OCI-LY1 (cell line): ENCODE measurements around the gene SNX5.

Source experiments
- H2AFZ ChIP-seq: fragments of 200-600 bp; sonication (generic), shearing (Covaris generic); 2 replicates; pipeline ENCODE4 v1.6.0; 2014; ENCODE audit warnings: antibody characterized with exemption, mild to moderate bottlenecking, low read length
- H3F3A ChIP-seq: fragments of 200-600 bp; sonication (generic), shearing (Covaris generic); 2 replicates; pipeline ENCODE4 v1.6.0; 2014; ENCODE audit warnings: mild to moderate bottlenecking, antibody characterized with exemption, low read length, moderate library complexity; ENCODE audit not compliant: insufficient read depth
- H3K27ac ChIP-seq: fragments of 200-600 bp; sonication (generic); 2 replicates; pipeline ENCODE4 v1.5.1; 2014; ENCODE audit warnings: low read length, mixed run types, mild to moderate bottlenecking, low read depth; ENCODE audit not compliant: poor library complexity, severe bottlenecking
- H3K27me3 ChIP-seq: fragments of 200-600 bp; sonication (generic); 2 replicates; pipeline ENCODE4 v1.6.0; 2014; ENCODE audit warnings: antibody characterized with exemption, mild to moderate bottlenecking, low read length, moderate library complexity; ENCODE audit not compliant: insufficient read depth
- H3K36me3 ChIP-seq: fragments of 200-600 bp; sonication (generic); 2 replicates; pipeline ENCODE4 v1.6.1; 2014; ENCODE audit warnings: mild to moderate bottlenecking, antibody characterized with exemption, low read length, moderate library complexity, mixed read lengths; ENCODE audit not compliant: insufficient read depth
- H3K4me1 ChIP-seq: fragments of 200-600 bp; sonication (generic); 2 replicates; pipeline ENCODE4 v1.5.1; 2014; ENCODE audit warnings: mild to moderate bottlenecking, low read length, moderate library complexity; ENCODE audit not compliant: insufficient read depth, severe bottlenecking
- H3K4me2 ChIP-seq: fragments of 200-600 bp; sonication (generic), shearing (Covaris generic); 2 replicates; pipeline ENCODE4 v1.6.1; 2014; ENCODE audit warnings: low read length
- H3K4me3 ChIP-seq: fragments of 200-600 bp; sonication (generic); 2 replicates; pipeline ENCODE4 v1.5.1; 2014; ENCODE audit warnings: low read length, low read depth, mild to moderate bottlenecking, mixed read lengths; ENCODE audit not compliant: poor library complexity, severe bottlenecking
- H3K79me2 ChIP-seq: fragments of 200-600 bp; shearing (Covaris generic); 2 replicates; pipeline ENCODE4 v1.6.1; 2016; ENCODE audit warnings: mixed run types, low read length, mixed read lengths; ENCODE audit not compliant: insufficient read depth
- H3K9ac ChIP-seq: fragments of 200-600 bp; sonication (generic), shearing (Covaris generic); 2 replicates; pipeline ENCODE4 v1.6.1; 2014; ENCODE audit warnings: mild to moderate bottlenecking, low read length, mixed read lengths
- H3K9me2 ChIP-seq: fragments of 200-600 bp; sonication (generic), shearing (Covaris generic); 2 replicates; pipeline ENCODE4 v1.6.1; 2014; ENCODE audit warnings: low read depth, mild to moderate bottlenecking, low read length, mixed read lengths
- H3K9me3 ChIP-seq: fragments of 200-600 bp; shearing (Covaris generic); 2 replicates; pipeline ENCODE4 v1.6.1; 2014; ENCODE audit warnings: low read length, mixed read lengths
- H4K20me1 ChIP-seq: fragments of 200-600 bp; sonication (generic), shearing (Covaris generic); 2 replicates; pipeline ENCODE4 v1.6.0; 2016; ENCODE audit warnings: mild to moderate bottlenecking, low read length; ENCODE audit not compliant: insufficient read depth
- EZH2 ChIP-seq: fragments of 200-600 bp; sonication (generic), shearing (Covaris generic); IDR thresholded peaks from 2 replicates; pipeline ENCODE4 v1.8.0; 2017; ENCODE audit warnings: borderline replicate concordance, mixed run types, mild to moderate bottlenecking, antibody characterized with exemption, low read length, moderate library complexity, mixed read lengths
- TF ChIP-seq, protein P1 (sequence below): fragments of 200-600 bp; sonication (generic), shearing (Covaris generic); IDR thresholded peaks from 2 replicates; pipeline ENCODE4 v1.5.1; 2017; ENCODE audit warnings: mild to moderate bottlenecking, antibody characterized with exemption, low read length, moderate library complexity, mixed read lengths

Gene SNX5

DNA sequence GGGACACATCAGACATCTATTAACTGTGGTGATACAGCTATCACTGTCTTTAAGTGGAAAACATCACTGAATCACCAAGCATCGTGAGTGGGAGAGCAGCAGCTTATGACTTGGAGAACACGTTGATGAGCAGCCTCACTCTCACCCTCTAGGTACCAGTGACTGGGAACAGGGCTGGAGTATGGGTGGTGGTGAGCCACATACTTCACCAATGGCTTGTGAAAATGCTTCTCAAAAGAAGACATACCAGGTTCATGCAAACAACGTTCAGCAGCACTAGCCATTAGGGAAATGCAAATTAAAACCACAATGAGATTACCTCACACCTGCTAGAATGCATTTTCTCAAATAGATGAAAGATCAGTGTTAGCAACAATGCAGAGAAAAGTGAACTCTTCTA lies 25.3 kb downstream of the SNX5 start:
- Histone ChIP-seq H3K9me3 (no peaks in the 10 kb centered on the region), H3K79me2 (no peaks in the 10 kb centered on the region), H3K27ac (peak overlapping the region; percentile 37), H3F3A (no peaks in the 10 kb centered on the region), H3K9ac (no peak overlapping the region), H3K4me3 (no peak overlapping the region), H2AFZ (no peak overlapping the region), H3K4me2 (no peak overlapping the region), H3K27me3 (no peaks in the 10 kb centered on the region), H3K9me2 (no peaks in the 10 kb centered on the region), H3K4me1 (peaks cover 26% of the 10 kb centered on the region), H4K20me1 (no peaks in the 10 kb centered on the region), H3K36me3 (peaks cover 82% of the 10 kb centered on the region)
- no peak for TF ChIP-seq EZH2
- TF ChIP-seq, protein P1, sequence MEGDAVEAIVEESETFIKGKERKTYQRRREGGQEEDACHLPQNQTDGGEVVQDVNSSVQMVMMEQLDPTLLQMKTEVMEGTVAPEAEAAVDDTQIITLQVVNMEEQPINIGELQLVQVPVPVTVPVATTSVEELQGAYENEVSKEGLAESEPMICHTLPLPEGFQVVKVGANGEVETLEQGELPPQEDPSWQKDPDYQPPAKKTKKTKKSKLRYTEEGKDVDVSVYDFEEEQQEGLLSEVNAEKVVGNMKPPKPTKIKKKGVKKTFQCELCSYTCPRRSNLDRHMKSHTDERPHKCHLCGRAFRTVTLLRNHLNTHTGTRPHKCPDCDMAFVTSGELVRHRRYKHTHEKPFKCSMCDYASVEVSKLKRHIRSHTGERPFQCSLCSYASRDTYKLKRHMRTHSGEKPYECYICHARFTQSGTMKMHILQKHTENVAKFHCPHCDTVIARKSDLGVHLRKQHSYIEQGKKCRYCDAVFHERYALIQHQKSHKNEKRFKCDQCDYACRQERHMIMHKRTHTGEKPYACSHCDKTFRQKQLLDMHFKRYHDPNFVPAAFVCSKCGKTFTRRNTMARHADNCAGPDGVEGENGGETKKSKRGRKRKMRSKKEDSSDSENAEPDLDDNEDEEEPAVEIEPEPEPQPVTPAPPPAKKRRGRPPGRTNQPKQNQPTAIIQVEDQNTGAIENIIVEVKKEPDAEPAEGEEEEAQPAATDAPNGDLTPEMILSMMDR: no peak

DNA sequence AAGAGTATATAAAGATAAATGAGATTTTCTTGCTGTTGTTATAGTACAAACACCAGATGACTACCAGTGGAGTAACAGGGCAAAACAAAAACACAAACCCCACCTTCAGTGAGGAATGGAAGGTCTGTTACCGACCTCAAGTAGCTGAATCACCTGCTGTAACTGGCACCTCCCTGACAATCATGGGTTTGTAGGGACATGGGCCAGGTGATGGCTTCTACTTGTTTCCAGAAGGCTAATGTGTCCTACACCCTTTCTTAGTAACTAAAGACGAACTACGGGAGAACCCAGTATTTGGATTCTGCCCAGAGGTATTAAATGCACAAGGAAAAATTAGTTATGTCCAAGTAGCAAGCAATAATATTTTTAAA lies 26.8 kb downstream of the SNX5 start:
- no peak overlapping the region for H3K9ac ChIP-seq
- H3K4me3 ChIP-seq: no peak overlapping the region
- peaks cover 67% of the 10 kb centered on the region for H3K36me3 ChIP-seq
- no peaks in the 10 kb centered on the region for H3K27me3 ChIP-seq
- H4K20me1 ChIP-seq: no peaks in the 10 kb centered on the region
- H3K4me1 ChIP-seq: peaks cover 23% of the 10 kb centered on the region
- no peak overlapping the region for H3K27ac ChIP-seq
- no peaks in the 10 kb centered on the region for H3K9me3 ChIP-seq
- H3K79me2 ChIP-seq: no peaks in the 10 kb centered on the region
- no peak overlapping the region for H2AFZ ChIP-seq
- H3K9me2 ChIP-seq: no peaks in the 10 kb centered on the region
- no peak overlapping the region for H3K4me2 ChIP-seq
- TF ChIP-seq EZH2: no peak
- TF ChIP-seq, protein P1: no peak
- H3F3A ChIP-seq: no peaks in the 10 kb centered on the region

DNA sequence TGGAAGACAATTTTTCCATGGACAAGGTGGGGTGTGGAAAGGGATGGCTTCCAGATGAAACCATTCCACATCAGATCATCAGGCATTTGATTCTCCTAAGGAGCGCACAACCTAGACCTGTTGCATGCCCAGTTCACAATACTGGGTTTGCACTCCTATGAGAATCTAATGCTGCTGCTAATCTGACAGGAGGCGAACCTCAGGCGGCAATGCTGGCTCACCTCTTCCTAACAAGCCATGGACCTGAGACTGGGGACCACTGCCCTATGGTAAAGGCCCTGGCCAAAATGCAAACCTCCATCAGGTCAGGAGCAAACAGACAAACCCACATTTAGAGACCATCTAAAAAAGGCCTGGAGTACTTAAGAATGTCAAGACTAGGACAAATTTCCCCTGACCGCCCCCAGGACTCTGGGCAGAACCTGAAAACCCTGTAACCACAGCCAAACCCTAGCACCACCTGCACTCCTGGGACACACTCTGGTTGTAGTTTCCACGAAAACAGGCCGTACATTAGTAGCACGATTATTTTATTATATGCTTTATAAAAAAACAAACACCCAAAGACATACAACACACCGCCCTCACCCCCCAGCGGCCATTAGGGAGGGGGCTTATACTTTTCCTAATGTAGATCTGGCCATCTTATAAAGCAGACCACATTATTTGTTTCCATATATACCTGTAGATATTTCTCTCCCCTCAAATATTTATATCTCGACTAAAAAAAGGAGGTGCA lies 27.3 kb downstream of the SNX5 start:
- H3K36me3 ChIP-seq: peaks cover 61% of the 10 kb centered on the region

More for the DNA sequence above, 27.3 kb downstream of the SNX5 start:
- no peaks in the 10 kb centered on the region for H4K20me1 ChIP-seq
- H3K9ac ChIP-seq: no peak overlapping the region
- peak overlapping the region; percentile 18 for H3K27ac ChIP-seq
- no peak overlapping the region for H2AFZ ChIP-seq
- no peaks in the 10 kb centered on the region for H3K79me2 ChIP-seq
- H3K27me3 ChIP-seq: no peaks in the 10 kb centered on the region
- no peaks in the 10 kb centered on the region for H3K9me3 ChIP-seq
- H3K9me2 ChIP-seq: no peaks in the 10 kb centered on the region
- no peaks in the 10 kb centered on the region for H3F3A ChIP-seq
- H3K4me1 ChIP-seq: peaks cover 21% of the 10 kb centered on the region
- H3K4me3 ChIP-seq: no peak overlapping the region
- no peak overlapping the region for H3K4me2 ChIP-seq
- TF ChIP-seq EZH2: no peak
- TF ChIP-seq, protein P1: no peak
